Neutrophil (primary cell): ENCODE measurements around the gene SNRPD2.

ENCODE experiments used
- H3K27ac ChIP-seq: fragments of 200-600 bp; sonication (generic); 2 replicates; pipeline ENCODE4 v1.5.1; 2016; ENCODE audit warnings: mild to moderate bottlenecking, moderate library complexity
- H3K27me3 ChIP-seq: fragments of 200-600 bp; sonication (generic); 2 replicates; pipeline ENCODE4 v1.6.0; 2016; ENCODE audit warnings: mild to moderate bottlenecking
- H3K36me3 ChIP-seq: fragments of 200-600 bp; sonication (generic); 2 replicates; pipeline ENCODE4 v1.5.1; 2017
- H3K4me1 ChIP-seq, 2 experiments: fragments of 200-600 bp in 1 of 2; sonication (generic) in 1 of 2; 1 replicate in 1 of 2; 2 replicates in 1 of 2; pipeline versions ENCODE4 v1.5.1 to v1.6.1; 2013 to 2016; ENCODE audit warnings: low read depth in 1 of 2, low read length in 1 of 2, mild to moderate bottlenecking in 1 of 2, moderate library complexity in 1 of 2; ENCODE audit not compliant: control insufficient read depth in 1 of 2, insufficient read depth in 1 of 2
- H3K4me3 ChIP-seq, 2 experiments: fragments of 200-600 bp in 1 of 2; sonication (generic) in 1 of 2; 1 replicate in 1 of 2; 2 replicates in 1 of 2; pipeline ENCODE4 v1.5.1; 2013 to 2016; ENCODE audit warnings: low read depth in 1 of 2, low read length in 1 of 2, mild to moderate bottlenecking in 1 of 2, moderate library complexity in 1 of 2
- H3K9me3 ChIP-seq: fragments of 200-600 bp; sonication (generic); 2 replicates; pipeline ENCODE4 v1.5.1; 2016
- TF ChIP-seq, protein P1 (sequence below): fragments of 200-600 bp; sonication (generic); IDR thresholded peaks from 2 replicates; pipeline ENCODE4 v1.5.1; 2016; ENCODE audit warnings: antibody characterized with exemption

SNRPD2 gene

GRCh38 chr19:45655073-45655472, 36.7 kb downstream of the SNRPD2 start:
- Histone ChIP-seq H3K9me3 (no peaks in the 10 kb centered on the region), H3K4me3 (no peak overlapping the region), H3K27ac (no peak overlapping the region), H3K4me1 (no peaks in the 10 kb centered on the region), H3K36me3 (no peaks in the 10 kb centered on the region), H3K27me3 (peaks cover 35% of the 10 kb centered on the region)
- TF ChIP-seq, protein P1, sequence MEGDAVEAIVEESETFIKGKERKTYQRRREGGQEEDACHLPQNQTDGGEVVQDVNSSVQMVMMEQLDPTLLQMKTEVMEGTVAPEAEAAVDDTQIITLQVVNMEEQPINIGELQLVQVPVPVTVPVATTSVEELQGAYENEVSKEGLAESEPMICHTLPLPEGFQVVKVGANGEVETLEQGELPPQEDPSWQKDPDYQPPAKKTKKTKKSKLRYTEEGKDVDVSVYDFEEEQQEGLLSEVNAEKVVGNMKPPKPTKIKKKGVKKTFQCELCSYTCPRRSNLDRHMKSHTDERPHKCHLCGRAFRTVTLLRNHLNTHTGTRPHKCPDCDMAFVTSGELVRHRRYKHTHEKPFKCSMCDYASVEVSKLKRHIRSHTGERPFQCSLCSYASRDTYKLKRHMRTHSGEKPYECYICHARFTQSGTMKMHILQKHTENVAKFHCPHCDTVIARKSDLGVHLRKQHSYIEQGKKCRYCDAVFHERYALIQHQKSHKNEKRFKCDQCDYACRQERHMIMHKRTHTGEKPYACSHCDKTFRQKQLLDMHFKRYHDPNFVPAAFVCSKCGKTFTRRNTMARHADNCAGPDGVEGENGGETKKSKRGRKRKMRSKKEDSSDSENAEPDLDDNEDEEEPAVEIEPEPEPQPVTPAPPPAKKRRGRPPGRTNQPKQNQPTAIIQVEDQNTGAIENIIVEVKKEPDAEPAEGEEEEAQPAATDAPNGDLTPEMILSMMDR, result no peak

GRCh38 chr19:45653634-45654033, 38.1 kb downstream of the SNRPD2 start:
- peaks cover 26% of the 10 kb centered on the region for H3K27me3 ChIP-seq
- TF ChIP-seq, protein P1, result no peak
- no peaks in the 10 kb centered on the region for H3K9me3 ChIP-seq
- H3K4me1 ChIP-seq, result no peaks in the 10 kb centered on the region
- no peak overlapping the region for H3K27ac ChIP-seq
- no peak overlapping the region for H3K4me3 ChIP-seq
- no peaks in the 10 kb centered on the region for H3K36me3 ChIP-seq

GRCh38 chr19:45650722-45651121, 41.0 kb downstream of the SNRPD2 start:
- Histone ChIP-seq H3K9me3 (no peaks in the 10 kb centered on the region), H3K4me1 (peaks cover 4 to 5% of the 10 kb centered on the region in 2 experiments), H3K4me3 (no peak overlapping the region), H3K27me3 (peaks cover 39% of the 10 kb centered on the region), H3K36me3 (no peaks in the 10 kb centered on the region), H3K27ac (no peak overlapping the region)
- TF ChIP-seq, protein P1, result no peak

GRCh38 chr19:45646345-45646698, 45.4 kb downstream of the SNRPD2 start:
- TF ChIP-seq, protein P1, result no peak
- Histone ChIP-seq H3K9me3 (no peaks in the 10 kb centered on the region), H3K4me1 (peaks cover 27 to 28% of the 10 kb centered on the region in 2 experiments), H3K36me3 (no peaks in the 10 kb centered on the region), H3K27me3 (peaks cover 57% of the 10 kb centered on the region), H3K4me3 (no peak overlapping the region), H3K27ac (no peak overlapping the region)

GRCh38 chr19:45645631-45646344, 46.0 kb downstream of the SNRPD2 start:
- no peak overlapping the region for H3K27ac ChIP-seq
- H3K4me1 ChIP-seq, result peaks cover 32 to 33% of the 10 kb centered on the region in 2 experiments
- TF ChIP-seq, protein P1, result no peak
- no peaks in the 10 kb centered on the region for H3K36me3 ChIP-seq
- H3K27me3 ChIP-seq, result peaks cover 57% of the 10 kb centered on the region
- H3K9me3 ChIP-seq, result no peaks in the 10 kb centered on the region
- no peak overlapping the region for H3K4me3 ChIP-seq
